ENCODE measurements around the gene SEPTIN8.

SEPTIN8 gene

DNA sequence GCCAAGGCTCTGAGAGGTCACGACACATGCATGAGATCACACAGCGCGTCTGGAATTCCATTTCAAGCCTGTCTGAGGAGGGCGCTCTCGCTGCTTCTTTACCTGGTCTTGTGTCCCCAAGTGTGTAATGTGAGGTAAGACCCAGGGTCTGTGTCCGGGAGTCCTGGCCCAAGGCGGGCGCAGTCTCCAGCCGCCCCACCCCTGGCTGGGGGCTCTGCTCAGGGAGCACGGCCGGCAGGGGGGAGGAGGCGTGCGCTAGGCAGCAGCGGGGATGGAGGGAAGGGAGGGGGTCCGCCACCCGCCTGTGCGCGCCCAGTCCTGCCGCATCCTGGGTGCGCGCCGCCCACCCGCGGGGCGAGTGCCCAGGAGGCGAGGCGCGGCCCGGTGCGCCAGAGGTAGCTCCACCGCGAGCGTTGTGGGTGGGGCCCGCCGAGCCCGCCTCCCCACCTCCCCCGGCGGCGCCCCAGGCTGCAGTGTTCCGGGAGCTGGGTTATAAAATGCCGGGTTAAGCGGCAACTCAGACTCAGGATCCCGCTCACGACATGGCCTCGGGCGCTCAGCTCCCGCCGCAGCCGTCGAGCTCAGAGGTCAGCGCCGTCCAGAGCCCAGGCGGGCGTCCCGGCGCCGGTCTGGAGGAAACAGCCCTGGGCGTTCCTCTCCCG, 30.0 kb downstream of the SEPTIN8 start, which contains the start of gene CCNI2:
TSS of gene CCNI2 (plus strand) at position 473 of the 662 bp plus-strand sequence. CDS start at position 543, 70 bp downstream.
- DNase-seq = peak; percentile 27

DNA sequence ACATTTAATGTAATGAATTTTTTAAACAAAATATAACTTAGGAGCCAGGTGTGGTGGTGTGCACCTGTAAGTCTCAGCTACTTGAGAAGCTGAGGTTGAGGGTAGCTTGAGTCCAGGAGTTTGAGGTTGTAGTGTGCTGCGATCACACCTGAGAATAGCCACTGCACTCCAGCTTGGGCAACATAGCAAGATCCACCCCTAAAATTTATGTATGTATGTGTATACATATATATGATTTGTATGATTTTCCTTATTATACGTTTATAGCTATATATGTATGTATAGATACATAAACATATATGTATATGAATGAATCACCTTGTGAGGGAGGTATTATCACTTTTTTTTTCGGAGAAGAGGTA, 30.5 kb downstream of the SEPTIN8 start:
- no peak for DNase-seq

DNA sequence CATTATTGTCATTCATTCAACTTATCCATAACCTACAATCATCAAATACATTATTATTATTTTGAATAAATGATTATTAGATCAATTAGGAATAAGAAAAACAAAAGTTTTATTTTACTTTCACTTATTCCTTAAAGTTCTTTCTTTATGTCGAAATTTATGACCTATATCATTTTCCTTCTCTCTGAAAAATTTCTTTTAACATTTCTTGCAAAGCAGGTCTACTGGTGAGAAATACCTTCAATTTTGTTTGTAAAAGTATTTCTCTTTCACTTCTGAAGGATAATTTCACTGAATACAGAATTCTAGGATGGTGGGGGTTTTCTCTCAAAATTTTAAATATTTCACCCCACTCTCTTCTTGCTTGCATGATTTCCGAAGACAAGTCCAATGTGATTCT, 32.4 kb downstream of the SEPTIN8 start:
- no peak for DNase-seq

DNA sequence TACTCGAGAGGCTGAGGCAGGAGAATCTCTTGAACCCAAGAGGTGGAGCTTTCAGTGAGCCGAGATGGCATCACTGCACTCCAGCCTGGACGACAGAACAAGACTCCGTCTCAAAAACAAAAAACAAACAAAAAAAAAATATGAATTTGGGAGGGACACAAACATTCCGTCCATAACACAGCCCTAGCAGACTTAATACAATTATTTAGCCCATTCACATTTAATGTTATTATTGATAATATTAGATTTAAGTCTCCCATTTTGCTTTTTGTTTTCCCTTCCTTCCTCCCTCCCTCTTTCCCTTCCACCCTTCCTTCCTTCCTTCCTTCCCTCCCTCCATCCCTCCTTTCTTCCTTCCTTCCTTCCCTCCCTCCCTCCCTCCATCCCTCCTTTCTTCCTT, 34.4 kb downstream of the SEPTIN8 start:
- no peak for DNase-seq

GRCh38 chr5:132742158-132742557, 34.9 kb downstream of the SEPTIN8 start:
- DNase-seq = no peak

DNA sequence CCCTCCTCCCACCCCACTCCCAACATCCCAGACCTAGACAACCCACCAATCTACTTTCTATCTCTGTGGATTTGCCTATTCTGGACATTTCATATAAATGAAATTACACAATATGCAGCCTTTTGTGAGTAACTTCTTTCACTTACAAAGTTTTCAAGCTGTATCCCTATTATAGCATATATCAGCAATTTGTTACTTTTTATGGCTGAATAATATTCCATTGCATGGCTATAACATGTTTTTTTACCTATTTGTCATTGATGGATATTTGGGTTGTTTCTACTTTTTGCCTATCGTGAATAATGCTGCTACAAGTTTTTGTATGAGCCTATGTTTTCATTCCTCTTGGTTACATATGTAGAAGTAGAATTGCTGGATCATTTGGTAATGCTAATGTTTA, 37.8 kb downstream of the SEPTIN8 start:
- no peak for DNase-seq

DNA sequence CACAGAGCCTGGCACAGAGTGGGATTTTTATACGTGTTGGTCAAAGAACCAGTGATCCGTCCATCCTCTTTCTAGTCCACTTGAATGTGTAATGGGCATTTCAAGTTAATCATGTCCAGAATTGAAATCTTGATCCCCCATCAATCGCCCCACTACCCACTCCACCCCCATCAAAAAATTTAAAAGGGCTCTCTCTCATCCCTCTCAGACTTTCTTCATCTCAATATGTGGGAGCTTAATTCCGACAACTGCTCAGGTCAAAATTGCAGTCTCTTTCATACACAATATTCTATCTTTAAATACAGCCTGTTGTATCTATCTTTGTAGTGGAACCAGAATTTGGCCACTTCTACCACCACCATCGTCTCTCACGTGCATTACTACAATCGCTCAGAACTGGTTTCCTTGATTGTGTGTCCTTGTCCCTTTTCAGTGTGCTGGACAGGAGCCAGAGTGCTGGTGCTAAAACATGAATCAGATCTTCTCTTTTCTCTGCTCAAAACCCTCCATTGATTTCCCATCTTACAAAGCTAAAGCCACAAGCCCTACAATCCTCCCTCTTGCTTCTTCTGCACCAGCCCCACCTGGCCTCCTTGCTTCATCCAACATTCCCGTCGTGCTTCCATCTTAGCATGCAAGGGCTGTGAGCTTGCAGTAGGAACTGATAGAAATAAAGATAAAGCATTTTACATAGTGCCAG, 38.9 kb downstream of the SEPTIN8 start:
- no peak for DNase-seq

DNA sequence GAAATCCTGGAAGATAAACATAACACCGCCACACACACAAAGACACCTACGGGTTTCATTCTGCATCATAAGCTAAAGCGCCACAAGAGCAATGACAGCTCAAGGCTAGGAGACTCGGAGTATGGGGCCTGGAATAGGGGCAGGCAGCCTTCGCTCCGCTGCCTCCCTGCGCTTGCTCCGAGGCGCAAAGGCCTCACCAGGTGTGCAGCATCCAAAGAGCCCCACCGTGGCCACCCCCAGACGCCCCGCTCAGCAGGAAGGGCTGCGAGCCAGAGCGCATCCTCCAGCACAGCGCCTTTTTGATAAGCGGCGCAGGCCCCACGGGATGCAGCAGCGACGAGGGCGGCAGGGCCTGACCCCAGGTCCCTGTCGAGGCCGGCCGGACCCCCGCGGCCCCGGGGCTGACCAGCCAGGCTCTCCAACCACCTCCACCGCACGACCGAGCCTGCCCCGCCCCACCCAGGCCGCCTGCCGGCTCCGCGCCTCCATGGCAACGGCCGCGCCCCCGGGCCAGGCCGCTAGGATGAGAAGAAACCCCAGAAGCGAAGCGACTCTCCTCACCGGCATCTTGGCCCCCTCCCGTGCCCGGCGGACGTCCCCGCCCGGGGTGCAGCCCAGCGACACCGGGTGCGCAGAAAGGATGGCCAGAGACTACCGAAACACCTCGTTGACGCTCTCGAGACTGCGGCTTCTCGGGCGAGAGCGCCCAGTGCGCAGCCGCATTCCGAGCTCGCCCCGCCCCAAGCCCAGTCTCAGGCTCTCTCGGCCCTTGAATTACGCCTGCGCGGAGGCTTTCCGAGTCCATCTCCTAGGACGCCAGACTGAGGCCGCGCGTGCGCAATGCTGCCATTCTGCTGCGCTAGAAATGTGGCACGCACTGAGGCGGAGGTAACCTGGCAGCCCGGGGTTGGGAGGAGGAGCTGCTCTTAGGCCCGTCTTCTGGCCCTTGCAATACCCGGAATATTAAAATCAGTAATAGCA, 39.9 kb downstream of the SEPTIN8 start, which contains the start of gene KIF3A:
TSS of gene KIF3A (minus strand) at position 694 of the 981 bp plus-strand sequence. CDS start at position 567, 127 bp downstream.
- DNase-seq = peak; percentile 98

DNA sequence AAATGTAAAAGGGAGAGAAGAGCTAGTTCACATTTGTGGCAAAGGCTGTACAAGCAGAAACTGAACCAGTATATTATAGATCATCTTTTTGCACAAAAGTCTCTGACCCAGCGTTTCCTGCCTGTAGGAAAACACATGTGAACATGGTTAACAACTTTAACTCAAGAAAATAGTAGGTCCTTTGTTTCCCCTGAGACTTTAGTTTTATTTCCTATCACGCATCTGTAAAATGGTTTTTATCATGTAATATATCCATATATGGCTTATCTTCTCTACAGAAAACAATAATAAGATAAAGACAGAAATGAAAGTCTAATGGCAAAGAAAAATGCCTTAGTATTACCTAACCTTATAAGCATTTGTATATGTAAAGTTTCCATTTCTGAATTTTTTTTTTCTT, 42.4 kb downstream of the SEPTIN8 start:
- DNase-seq = no peak

- DNase-seq = no peak
Observed at GRCh38 chr5:132733499-132734148, 43.4 kb downstream of the SEPTIN8 start.

GRCh38 chr5:132729896-132730295, 47.1 kb downstream of the SEPTIN8 start:
- no peak for DNase-seq

- no peak for DNase-seq
Observed at GRCh38 chr5:132725745-132726144, 51.3 kb downstream of the SEPTIN8 start.

DNA sequence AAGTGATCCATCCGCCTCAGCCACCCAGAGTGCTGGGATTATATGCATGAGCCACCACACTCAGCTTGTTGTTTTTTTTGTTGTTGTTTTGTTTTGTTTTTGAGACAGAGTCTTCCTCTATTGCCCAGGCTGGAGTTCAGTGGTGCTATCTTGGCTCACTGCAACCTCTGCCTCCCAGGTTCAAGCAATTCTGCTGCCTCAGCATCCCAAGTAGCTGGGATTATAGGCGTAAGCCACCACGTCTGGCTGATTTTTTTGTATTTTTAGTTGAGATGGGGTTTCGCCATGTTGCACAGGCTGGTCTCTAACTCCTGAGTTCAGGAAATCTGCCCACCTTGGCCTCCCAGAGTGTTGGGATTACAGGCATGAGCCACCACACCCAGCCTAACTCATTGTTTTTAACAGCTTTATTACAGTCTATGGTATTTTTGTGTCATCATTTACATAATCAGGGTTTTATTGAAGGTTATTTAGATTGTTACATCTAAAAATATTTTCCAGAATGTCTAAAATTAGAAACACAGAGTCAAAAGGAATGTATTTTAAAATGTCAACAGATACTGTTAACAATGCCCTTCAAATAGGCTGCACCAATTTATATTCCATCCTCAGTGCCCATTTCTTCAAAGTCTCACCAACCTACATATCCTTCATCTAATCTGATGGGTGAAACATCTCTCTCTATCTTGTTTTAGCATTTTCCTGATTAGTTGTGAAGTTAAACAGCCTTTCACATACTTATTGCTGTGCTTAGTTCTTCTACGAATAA, 58.3 kb downstream of the SEPTIN8 start:
- DNase-seq = no peak

GRCh38 chr5:132714456-132715307, 62.4 kb downstream of the SEPTIN8 start:
- DNase-seq = no peak

DNA sequence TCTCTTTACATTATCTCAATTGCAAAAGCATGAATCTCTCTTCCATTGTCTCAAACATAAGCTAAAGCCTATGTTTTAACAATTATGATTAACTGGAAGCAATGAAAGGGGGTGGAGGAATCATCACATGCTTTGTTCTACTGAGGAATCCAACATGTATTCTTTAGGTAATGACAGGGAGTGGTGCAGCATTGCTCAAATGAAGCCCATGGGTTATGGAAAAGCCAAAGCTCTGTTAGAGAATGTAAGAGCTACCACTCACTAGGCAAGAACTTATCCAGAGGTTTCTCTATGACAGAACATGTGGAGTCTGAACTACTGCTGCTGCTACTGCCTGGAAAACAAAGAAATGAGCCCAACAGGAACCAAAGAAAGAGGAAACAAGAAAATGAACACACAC, 68.4 kb downstream of the SEPTIN8 start:
- no peak for DNase-seq

DNA sequence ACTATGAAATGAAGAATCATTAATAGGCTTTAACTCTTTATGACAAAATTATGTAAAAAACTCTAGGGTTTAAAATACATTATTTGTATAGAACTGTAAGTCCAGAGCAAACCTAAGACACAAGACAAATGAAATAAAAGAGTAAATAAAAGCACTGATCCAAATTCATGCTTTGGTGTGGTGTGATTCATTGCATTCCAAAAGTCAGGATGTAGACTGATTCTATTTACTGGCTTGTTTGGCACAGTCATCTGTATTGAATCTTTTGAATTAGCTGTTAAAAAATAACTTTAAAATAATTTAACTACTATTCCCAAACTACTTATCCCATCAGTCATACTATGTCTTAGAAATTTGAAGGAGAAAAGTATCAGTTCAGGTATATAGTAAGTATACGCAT, 72.2 kb downstream of the SEPTIN8 start:
- DNase-seq = no peak

All from retina (tissue), 1 donor.